GM21825 (cell line): ENCODE data around the gene CDCP2.
"Not testable (repeated sequence)": the region's sequence is repeated elsewhere in the genome, so short reads cannot be mapped to it uniquely, and the experiment has no call there.

Source experiments
- ATAC-seq: cut with Tn5 transposase; IDR thresholded peaks from one replicate; pipeline ENCODE4 v1.9.1; 2021; ENCODE audit warnings: mild to moderate bottlenecking, moderate library complexity; ENCODE audit not compliant: unreplicated experiment

The CDCP2 gene

DNA sequence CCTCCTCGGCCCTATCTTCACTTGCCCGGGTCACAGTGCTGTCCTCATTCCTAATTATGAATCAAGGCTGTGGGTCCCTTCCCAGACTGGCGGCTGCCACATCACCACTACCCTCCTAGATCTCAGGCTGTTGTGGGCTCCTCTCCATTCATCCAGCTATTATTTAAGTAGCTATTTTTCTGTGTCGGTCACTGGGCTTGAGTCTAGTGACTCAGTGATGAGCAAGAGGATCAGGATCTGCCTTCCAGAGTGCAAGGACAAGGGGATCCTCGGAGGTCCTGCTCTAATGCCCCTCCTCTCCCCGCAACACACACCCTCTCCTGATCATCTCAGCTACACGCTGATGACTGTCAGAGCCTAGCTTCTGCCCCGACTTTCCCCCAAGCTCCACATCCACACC is 34.1 kb downstream of the CDCP2 start:
- no peak for ATAC-seq

DNA sequence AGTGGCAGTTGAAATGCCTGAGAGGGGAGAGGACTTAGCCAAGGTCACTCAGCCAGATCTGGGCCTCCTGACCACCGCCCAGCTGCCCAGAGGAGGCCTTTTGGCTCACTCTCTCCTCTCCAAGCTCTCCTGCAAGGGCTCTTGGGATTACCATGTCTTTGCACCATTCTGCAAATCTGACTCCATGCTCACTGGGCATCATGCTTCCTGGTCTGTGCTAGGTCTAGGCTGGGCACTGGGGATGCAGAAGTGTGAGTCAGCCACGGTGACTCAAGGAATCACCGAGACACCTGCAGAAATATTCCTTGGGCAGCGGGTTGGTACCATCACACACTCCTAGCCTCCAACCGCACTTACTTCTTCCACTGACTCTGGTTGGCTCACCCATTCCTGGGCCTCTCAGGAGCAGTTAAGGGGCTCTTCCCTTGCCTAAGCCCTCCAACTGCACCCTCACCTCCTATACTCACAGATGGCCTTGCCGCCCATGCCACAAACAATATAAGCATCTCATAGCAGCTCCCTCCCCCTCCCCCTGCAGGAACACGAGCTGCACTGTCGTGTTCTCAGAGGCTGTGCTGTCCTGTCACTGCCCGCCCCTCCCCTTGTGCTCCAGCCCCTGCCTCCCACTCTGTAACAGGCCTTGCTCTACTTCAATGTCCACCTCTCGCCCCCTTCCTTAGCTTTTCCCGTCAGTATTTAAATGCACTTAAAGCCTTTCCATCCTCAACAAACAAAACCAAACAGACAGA is 34.8 kb downstream of the CDCP2 start:
- no peak for ATAC-seq

DNA sequence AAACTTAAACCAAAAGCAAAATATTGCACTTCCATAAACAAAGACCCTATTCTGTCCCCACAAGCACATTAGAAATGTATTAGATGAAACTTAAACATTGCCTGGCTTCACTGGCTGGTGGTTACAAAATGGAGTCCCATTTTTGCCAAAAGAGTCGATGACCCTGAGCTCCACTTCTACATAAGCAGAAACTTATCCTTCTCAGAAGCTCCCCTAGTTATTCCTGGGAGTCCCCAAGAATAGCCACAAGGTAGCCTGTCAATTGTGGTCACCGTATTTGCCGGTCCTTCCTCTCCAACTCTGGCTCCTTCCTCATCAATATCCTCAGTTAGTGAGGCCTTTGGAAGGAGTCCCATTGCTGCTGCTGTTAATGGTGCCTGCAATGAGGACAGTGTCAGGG is 37.3 kb downstream of the CDCP2 start:
- no peak for ATAC-seq

DNA sequence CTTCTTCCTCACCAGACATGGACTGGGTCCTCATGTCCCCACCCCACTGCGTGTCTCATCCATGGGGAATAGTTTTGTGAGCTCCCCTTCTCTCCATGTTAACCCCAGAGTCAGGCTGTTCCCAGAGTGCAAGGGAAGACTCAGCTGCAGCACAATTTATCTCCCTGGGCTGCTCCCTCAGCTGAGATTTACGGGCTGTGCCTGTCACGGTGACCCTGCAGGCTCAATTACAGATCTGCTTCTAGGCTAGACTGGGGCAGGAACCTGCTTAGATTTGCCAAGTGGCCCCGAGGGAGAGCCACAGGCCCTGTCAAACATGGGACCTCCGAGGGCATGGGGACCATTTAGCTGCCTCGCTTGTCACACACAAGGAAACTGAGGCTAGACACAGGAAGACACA is 37.8 kb downstream of the CDCP2 start:
- ATAC-seq: no peak

DNA sequence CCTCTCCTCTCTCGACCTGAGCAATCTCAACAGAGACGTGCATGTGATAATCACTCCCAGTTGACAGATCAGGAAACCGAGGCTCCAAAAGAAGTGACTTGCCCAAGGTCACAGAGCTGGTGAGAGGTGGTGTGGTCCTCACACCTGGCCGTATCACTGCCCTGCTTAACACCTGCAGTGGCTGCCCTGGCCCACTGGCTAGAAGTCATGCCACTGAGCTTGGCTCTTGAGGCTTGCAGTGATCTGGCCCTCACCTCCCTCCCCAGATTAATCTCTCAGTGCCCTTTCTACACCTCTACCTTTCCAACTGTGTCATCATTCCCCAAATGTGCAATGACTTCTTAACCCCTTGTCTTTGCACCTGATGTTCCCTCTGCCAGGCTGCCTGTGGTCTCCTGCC is 38.8 kb downstream of the CDCP2 start:
- ATAC-seq: no peak

DNA sequence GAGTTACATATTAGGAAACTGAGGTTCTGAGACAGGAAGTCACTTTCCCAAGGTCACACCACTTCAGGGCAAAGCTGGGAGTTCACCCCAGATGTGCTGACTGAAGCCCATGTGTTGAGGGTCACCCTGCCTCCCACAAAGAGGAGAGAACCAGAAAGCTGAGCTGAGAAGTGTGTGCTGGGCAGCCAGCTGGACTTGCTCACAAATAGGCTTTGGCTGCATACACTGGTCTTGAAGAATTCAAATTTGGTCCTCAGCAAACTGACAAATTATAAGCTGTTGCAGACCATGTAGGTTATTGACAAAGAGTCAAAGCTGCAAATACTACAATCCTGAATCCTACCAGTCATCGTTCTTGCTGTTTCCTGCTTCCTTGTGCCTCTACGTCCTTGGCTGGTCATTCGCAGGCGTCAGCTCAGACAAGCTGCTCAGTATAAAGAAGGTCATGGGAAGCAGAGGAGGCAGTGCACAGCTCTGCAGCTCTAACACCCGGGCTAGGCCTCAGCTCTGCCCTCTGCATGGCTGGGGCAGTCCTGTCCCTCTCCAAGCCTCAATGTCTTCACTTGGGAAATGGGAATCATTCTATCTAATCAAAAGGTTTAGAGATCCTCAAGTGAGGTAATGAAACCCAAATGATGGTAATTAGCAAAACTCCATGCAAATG is 40.0 kb downstream of the CDCP2 start:
- ATAC-seq: no peak

DNA sequence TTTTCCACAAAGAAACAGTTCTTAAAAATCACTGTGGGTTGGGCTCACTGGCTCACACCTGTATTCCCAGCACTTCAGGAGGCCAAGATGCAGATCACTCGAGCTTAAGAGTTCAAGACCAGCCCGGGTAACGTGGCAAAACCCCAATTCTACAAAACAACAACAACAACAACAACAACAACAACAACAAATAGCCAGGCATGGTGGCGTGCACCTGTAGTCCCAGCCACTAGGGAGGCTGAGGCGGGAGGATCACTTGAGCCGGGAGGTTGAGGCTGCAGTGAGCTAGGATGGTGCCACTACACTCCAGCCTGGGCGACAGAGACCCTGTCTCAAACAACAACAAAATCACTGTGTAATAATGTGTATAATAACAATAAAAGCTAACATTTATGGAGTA is 40.8 kb downstream of the CDCP2 start:
- ATAC-seq: no peak

DNA sequence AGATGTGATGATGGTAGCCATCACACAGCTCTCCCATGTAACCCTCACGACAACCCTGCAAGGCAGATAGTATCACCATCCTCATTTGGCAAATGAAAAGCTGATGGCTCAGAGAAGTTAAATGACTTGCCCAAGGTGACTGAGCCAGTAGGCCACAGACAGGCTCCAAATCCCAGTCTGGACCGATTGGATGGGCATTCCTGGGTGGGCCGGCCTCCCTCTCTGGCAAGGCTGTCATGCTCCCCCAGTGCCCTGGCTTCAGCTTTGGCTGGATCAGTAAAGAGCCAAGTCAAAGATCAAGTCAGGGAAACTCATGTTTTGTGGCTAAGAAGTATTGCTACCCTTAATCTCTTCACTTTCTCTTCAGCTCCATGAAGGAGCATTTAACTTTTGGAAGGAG is 41.2 kb downstream of the CDCP2 start:
- no peak for ATAC-seq

DNA sequence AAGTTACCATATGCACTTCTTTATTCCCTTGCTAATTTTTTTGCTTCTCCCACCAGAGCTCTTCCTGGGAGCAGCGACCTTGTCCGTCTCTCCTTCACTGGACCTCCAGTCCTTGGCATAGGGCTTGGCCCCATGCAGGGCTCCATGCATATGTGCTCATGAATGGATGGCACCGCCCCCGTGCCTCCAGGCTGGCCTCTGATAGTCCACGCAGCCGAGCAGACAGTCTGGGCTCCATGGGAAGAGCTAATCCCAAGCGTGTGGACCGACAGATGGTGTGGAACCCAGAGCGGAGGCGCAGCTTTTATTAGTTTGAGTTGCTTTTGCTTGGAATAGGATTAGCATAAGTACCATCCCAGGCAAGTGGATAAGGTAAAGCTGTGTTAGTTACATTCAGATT is 41.8 kb downstream of the CDCP2 start:
- no peak for ATAC-seq

DNA sequence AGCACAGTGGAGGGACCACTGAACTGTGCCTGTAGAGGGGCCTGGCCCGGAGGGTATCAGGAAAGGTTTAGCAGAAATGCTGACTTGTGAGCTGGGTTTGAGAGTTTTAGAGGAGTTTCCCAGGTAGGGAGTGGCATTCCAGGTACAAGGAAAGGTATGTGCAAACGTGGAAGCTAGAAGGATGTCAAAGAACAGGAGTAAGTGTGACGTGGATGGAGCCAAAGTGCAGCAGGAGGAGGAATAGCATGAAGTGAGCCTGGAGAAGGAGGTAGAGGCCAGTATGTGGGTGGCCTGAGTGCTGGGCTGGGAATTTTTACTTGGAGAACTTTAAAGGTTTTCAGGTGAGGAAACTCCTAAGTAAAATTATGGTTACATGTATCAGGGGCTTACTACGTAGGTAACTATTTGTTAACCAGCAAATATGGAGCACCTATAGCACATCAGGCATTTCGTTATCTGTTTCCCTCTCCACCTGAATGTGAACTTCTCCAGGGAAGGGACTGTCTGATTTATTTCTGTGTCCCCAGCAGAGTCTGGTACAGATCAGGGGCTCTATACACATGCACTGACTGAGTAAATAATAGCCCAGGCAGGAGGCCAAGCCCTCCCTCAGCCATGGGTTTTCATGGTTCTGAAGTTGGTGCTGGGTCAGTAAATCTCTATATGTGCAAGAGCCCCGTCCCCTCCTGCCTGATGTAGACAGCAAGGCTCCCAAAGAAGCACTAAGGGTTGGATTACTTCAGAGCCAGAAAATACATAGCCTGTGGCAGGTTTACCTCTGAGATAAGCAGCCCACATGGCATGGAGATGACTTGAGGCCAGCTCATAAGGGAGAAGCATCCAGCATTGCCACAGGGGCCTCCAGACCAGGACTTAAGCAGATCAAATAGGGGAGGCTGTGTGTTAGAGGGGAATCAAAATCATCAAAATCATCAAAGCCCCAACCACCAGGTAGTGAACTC is 43.4 kb downstream of the CDCP2 start:
- ATAC-seq: no peak

DNA sequence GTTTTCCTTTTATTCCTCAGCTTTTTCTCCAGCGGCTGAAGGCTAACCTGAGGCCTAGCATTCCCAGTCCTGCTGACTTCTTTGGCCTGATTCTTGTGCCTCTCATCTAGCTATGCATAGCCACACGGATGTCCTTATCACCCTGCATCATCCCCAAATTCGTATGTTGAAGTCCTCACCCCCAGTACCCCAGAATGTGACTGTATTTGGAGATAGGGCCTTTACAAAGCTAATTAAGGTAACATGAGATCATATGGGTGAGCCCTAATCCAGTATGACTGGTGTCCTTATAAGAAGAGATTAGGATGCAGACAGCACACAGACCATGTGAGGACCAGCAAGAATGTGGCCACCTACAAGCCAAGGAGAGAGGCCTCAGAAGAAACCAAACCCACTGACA is 44.6 kb downstream of the CDCP2 start:
- ATAC-seq: no peak

DNA sequence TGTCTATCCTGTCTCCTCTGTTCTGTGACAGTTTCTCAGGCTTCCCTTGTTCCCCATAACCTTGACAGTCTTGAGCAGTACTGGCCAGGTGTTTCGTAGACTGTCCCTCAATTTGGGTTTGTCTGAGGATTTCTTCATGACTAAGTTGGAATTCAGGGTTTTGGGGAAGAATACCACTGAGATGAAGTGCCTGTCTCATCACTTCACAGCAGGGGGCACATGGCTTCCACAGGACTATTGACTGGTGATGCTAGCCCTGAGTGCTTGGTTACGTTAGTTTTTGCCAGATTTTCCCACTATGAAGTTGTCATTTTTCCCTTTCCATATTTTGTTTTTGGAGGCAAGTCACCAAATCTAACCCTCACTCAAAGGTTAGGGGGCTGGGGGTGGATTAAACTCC is 45.7 kb downstream of the CDCP2 start:
- ATAC-seq: no peak

DNA sequence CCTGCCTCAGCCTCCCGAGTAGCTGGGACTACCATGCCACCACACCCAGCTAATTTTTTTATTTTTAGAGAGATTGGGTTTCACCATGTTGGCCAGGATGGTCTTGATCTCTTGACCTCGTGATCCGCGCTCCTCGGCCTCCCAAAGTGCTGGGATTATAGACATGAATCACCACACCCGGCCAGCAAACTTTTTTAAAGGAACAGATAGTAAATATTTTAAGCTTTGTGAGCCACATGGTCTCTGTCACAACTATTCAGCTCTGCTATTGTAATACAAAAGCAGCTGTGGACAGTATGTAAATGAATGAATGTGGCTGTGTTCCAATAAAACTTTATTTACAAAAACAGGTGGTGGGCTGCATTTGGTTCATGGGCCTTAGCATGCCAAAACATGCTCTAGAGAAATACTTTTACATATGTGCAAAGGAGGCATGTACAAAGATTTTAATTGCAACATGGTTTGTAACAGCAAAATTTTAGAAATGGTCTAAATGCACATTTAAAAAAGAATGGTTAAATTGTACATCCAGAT is 47.0 kb downstream of the CDCP2 start:
- no peak for ATAC-seq

DNA sequence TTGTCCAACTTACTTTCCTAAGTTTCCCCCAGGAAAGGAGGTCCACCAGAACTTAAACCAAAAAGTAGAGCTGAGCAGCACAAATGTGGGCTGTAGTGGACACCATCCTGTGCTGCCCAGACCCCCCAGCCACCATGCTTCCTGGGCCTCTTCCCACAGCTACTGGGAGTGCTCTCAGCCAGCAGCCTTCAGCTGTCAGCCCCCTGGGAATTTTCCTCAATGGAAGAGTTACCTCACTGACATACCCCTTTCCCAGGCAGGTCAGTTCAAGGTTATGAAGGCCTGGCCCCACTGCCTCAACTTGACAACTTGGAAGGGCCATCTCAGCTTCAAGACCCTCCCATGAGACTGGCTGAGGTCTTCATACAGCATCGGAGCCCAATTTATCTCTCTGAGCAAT is 47.7 kb downstream of the CDCP2 start:
- no peak for ATAC-seq

DNA sequence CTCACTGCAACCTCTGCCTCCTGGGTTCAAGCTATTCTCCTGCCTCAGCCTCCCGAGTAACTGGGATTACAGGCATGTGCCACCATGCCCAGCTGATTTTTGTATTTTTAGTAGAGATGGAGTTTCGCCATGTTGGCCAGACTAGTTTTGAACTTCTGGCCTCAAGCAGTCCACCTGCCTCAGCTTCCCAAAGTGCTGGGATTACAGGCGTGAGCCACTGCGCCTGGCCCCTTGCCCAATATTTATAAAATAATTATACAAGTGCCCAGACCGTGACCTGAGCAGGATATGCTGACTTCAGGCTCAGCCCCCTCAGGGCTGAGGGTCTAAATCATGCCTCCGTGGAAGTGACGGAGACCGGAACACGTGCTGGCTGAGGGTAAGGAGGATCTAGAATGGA is 48.2 kb downstream of the CDCP2 start:
- ATAC-seq: not testable (repeated sequence)

DNA sequence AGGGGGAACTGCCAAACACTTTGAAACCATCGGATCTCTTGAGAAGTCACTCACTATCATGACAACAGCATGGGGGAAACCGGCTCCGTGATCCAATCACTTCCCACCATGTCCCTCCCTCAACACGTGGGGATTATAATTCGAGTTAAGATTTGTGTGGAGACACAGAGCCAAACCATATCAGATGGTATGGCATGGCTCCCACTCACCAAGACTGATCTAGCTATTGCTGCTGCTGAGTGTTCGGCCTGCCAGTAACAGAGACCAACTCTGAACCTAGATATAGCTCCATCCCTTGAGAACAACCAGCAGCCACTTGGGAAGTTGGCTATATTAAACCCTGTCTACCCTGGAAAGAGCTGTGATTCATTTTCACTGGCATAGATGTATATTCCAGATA is 49.4 kb downstream of the CDCP2 start:
- ATAC-seq: no peak

DNA sequence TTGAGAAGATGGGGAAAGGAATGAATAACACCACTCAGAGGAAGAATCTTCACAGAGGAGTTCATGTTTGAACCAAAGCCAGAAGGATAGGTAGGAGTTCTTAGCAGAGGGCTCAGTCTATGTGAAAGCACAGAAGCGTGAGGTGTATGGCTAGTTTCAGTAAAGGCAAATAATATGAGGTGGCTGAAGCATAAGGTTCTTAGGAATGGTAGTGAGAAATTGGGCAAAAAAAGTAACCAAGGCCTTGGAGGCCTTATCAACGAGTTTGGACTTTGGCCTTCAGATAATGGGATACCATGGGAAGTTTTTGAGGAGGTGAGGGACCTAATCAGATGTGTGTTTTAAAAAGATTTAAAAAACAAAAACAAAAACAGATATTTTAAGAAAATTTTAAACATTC is 52.3 kb downstream of the CDCP2 start:
- no peak for ATAC-seq

DNA sequence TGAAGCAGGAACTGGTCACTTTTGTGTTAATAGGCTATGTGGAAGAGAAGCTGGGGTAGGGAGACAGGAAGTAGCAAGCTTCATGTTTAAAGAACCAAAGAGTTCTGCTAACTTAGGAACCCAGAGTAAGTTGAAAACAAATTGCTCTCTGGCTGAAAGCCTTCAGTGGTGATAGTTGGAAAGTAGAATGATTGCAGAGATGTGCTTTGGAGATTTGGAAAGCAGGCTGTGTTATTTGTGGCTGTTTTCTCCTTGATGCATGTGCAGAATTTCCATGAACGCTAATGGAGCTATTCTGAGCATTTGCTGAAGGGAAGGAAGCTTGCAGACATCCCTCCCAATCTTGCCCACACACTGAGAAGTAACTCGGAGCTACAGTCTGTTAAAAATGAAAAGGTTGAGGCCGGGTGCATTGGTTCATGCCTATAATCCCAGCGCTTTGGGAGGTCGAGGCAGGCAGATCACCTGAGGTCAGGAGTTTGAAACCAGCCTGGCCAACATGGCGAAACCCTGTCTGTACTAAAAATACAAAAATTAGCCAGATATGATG is 53.7 kb downstream of the CDCP2 start:
- ATAC-seq: no peak

DNA sequence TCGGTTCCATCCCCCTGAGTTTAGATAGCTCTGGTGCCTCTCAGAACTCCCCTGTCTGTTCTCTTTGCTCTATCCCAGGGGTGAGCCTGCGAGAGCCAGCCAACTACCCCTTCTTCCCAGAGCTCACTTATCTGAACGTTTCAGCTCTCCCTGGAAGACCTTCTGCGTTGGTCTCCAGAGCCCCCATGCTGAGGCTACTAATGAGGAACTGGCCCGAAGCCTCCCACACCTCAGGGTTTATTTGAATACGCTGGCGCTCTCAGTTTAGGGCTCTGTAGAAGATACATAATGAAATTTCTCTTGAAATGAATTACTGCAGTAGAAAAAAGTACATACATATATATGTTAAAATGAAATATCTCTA is 55.9 kb downstream of the CDCP2 start:
- no peak for ATAC-seq

DNA sequence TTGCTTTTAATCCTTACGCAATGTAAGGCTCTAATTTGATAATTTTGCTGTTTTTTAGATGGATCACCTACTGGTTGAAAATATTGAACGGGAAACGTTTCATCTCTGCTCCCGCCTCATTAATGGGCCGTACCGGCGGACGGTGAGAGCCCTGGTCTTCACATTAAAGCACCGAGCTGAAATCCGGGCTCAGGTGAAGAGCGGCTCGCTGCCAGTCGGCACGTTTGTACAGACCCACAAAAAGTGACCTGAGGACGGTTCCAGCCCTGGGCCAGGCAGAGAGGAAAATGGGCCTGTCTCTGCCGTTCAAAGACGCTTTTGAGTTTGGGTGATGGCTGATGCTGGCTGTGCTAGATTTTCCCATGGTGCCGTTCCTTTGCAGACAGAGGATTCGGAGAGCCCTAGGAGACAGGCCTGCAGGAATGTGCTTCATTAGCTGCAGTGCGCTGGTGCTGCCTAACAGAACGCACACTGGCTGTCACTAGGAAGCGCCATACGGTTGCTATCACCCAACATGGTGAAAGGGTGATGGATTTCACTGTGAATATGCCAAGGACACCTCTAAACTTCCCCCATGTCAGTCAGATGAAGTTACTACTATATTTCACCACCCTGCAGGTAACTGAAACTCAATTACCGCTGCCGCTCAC is 56.4 kb downstream of the CDCP2 start:
- no peak for ATAC-seq
